Measurements from ENCODE around the gene ARHGAP4. TPM values are rescaled to one million over a fixed set of nuclear protein-coding genes. Genes with fewer than 3 reads are reported as not detected.

The ARHGAP4 gene
- polyA plus RNA-seq, 3 donors, result 51.5 to 508 (median 64.4) TPM

- H3K4me3 ChIP-seq (replicated peaks in 1 of 3; ENCODE audit: low read depth in 2 of 3, low read length in 3 of 3), result peak overlapping the region; percentile 65 to 85 (median 66)
- 0% methylated on average over 27 of the region's 33 CpGs for WGBS (ENCODE audit: insufficient coverage)
- H3K9ac ChIP-seq (ENCODE audit: insufficient read depth, low read length, poor library complexity, severe bottlenecking), result peak overlapping the region; percentile 45
- peaks cover 0 to 3% of the 10 kb centered on the region in 2 donors for H3K27me3 ChIP-seq (ENCODE audit: control insufficient read depth in 2 of 2, insufficient read depth in 2 of 2, low read length in 2 of 2)
- H3K9me3 ChIP-seq (replicated peaks in 1 of 2; ENCODE audit: control insufficient read depth in 1 of 2, insufficient read depth in 1 of 2, low read length in 2 of 2), result no peaks in the 10 kb centered on the region
- peaks cover 26 to 31% of the 10 kb centered on the region in 2 donors for H3K4me1 ChIP-seq (ENCODE audit: control insufficient read depth in 1 of 2, insufficient read depth in 2 of 2, low read length in 2 of 2)
- Mint-ChIP-seq H3K27ac (peak overlapping the region; percentile 11 to 84 (median 61)), H3K27me3 (ENCODE audit: low read depth in 3 of 3) (peaks cover 0 to 50% (median 2%) of the 10 kb centered on the region in 3 donors), H3K9me3 (peaks cover 0 to 14% (median 2%) of the 10 kb centered on the region in 7 donors), H3K36me3 (peaks cover 24 to 45% of the 10 kb centered on the region in 2 donors), H3K4me1 (peaks cover 19% of the 10 kb centered on the region), H3K4me3 (peak overlapping the region; percentile 79 to 88)
- H3K79me2 ChIP-seq (ENCODE audit: insufficient read depth, low read length), result peaks cover 41% of the 10 kb centered on the region
- intact Hi-C loops (cut with micrococcal nuclease), result no loop called here
- DNase-seq, result no peak
- peak overlapping the region in 1 of 2 donors; percentile 48 for H3K27ac ChIP-seq (ENCODE audit: low read depth in 1 of 2, low read length in 2 of 2)
- peak overlapping the region; percentile 94 for H3K4me2 ChIP-seq (replicated peaks; ENCODE audit: extremely low read depth, low read length, poor library complexity, severe bottlenecking)
- TF ChIP-seq CTCF (IDR thresholded peaks at IDR 0.05), result no peak
- peaks cover 36 to 47% of the 10 kb centered on the region in 2 donors for H3K36me3 ChIP-seq (replicated peaks in 1 of 2; ENCODE audit: control insufficient read depth in 1 of 2, insufficient read depth in 2 of 2, low read length in 2 of 2)
- H4K20me1 ChIP-seq (ENCODE audit: insufficient read depth, low read length), result peaks cover 74% of the 10 kb centered on the region
- peak overlapping the region; percentile 46 for H2AFZ ChIP-seq (ENCODE audit: insufficient read depth, low read depth, low read length, poor library complexity, severe bottlenecking)
Measured at GRCh38 chrX:153934148-153934761, 8.2 kb upstream of the ARHGAP4 start.

GRCh38 chrX:153933748-153934147 is 7.7 kb upstream of the ARHGAP4 start:
- Histone ChIP-seq H3K9ac (ENCODE audit: insufficient read depth, low read length, poor library complexity, severe bottlenecking) (peak overlapping the region; percentile 45), H3K4me1 (ENCODE audit: control insufficient read depth in 1 of 2, insufficient read depth in 2 of 2, low read length in 2 of 2) (peaks cover 31 to 36% of the 10 kb centered on the region in 2 donors), H2AFZ (ENCODE audit: insufficient read depth, low read depth, low read length, poor library complexity, severe bottlenecking) (no peak overlapping the region), H3K9me3 (replicated peaks in 1 of 2; ENCODE audit: control insufficient read depth in 1 of 2, insufficient read depth in 1 of 2, low read length in 2 of 2) (no peaks in the 10 kb centered on the region), H3K36me3 (replicated peaks in 1 of 2; ENCODE audit: control insufficient read depth in 1 of 2, insufficient read depth in 2 of 2, low read length in 2 of 2) (peaks cover 34 to 43% of the 10 kb centered on the region in 2 donors), H3K27ac (ENCODE audit: low read depth in 1 of 2, low read length in 2 of 2) (peak overlapping the region in 1 of 2 donors; percentile 48), H3K4me3 (replicated peaks in 1 of 3; ENCODE audit: low read depth in 2 of 3, low read length in 3 of 3) (peak overlapping the region in 2 of 3 experiments; percentile 66 to 85), H3K79me2 (ENCODE audit: insufficient read depth, low read length) (peaks cover 41% of the 10 kb centered on the region), H3K4me2 (replicated peaks; ENCODE audit: extremely low read depth, low read length, poor library complexity, severe bottlenecking) (peak overlapping the region; percentile 94), H4K20me1 (ENCODE audit: insufficient read depth, low read length) (peaks cover 75% of the 10 kb centered on the region), H3K27me3 (ENCODE audit: control insufficient read depth in 2 of 2, insufficient read depth in 2 of 2, low read length in 2 of 2) (peaks cover 0 to 3% of the 10 kb centered on the region in 2 donors)
- intact Hi-C loops (cut with micrococcal nuclease), result no loop called here
- 75% methylated on average over 2 of the region's 7 CpGs for WGBS (ENCODE audit: insufficient coverage)
- H3K36me3 Mint-ChIP-seq, result peaks cover 23 to 43% of the 10 kb centered on the region in 2 donors
- H3K27me3 Mint-ChIP-seq (ENCODE audit: low read depth in 3 of 3), result peaks cover 0 to 47% (median 2%) of the 10 kb centered on the region in 3 donors
- peak overlapping the region; percentile 79 to 88 for H3K4me3 Mint-ChIP-seq
- DNase-seq, result peak in 2 of 3 donors; percentile 12 to 28
- peak overlapping the region in 5 of 7 donors; percentile 11 to 84 (median 60) for H3K27ac Mint-ChIP-seq
- peaks cover 23% of the 10 kb centered on the region for H3K4me1 Mint-ChIP-seq
- TF ChIP-seq CTCF (IDR thresholded peaks at IDR 0.05), result no peak
- H3K9me3 Mint-ChIP-seq, result peaks cover 0 to 14% (median 2%) of the 10 kb centered on the region in 7 donors
